K562 (cell line): ENCODE results near the gene FMNL1. TPM values are rescaled to one million over a fixed set of nuclear protein-coding genes. Genes with fewer than 3 reads are reported as not detected.

ENCODE experiments used
- ATAC-seq: fragments of 200-7000 bp; cut with Tn5 transposase; 3 replicates; pipeline ENCODE4 v1.9.1; 2020; ENCODE audit warnings: moderate library complexity
- BruUV-seq: library from RNA; stranded (reverse); fragments of 400-500 nt; replicated peaks from 2 replicates; lab custom pipeline; 2021; lab: Mats Ljungman, UMichigan
- CTCF ChIA-PET: fragments of 300-600 bp; formaldehyde crosslinking; extraction: SDS; loops from one replicate; lab custom pipeline; 2021; ENCODE audit warnings: low intra/inter-chr PET ratio; lab: Yijun Ruan, JAX
- POLR2A ChIA-PET: fragments of 300-600, 350-650 bp; sonication (Branson Sonifier 250); formaldehyde crosslinking; extraction: SDS; loops from one replicate; lab custom pipeline; 2021; ENCODE audit warnings: antibody characterized with exemption, inconsistent platforms; lab: Yijun Ruan, JAX
- DNase-seq, 4 experiments: peaks; one replicate each; pipeline versions ENCODE4 v3.0.0 to v3.0.0-alpha.2; 2011 to 2018; ENCODE audit warnings: low spot score in 3 of 4, mixed read lengths in 3 of 4; ENCODE audit errors: extremely low read depth in 1 of 4
- FAIRE-seq: peaks from 2 replicates; lab custom pipeline; 2011; peaks lifted over from hg19 to GRCh38; lab: Jason Lieb, UNC
- H2AFZ ChIP-seq: 2 replicates; pipeline ENCODE4 v1.6.0; 2011; ENCODE audit warnings: low read depth, low read length, control low read depth, inconsistent platforms
- H3K27ac ChIP-seq: fragments of 200-600 bp; 3 replicates; pipeline ENCODE4 v1.8.0; 2011; ENCODE audit warnings: low read depth, mild to moderate bottlenecking, control low read depth, inconsistent platforms, low read length, moderate library complexity, mixed read lengths; ENCODE audit errors: extremely low read depth
- H3K27me3 ChIP-seq, 2 experiments: fragments of 300-600 bp in 1 of 2; 2 replicates in 1 of 2; 3 replicates in 1 of 2; pipeline versions ENCODE4 v1.6.0 to v1.8.0; 2011; ENCODE audit warnings: inconsistent platforms in 2 of 2, low read length in 2 of 2, mild to moderate bottlenecking in 1 of 2, mixed read lengths in 1 of 2, moderate library complexity in 1 of 2; ENCODE audit not compliant: control insufficient read depth in 2 of 2, insufficient read depth in 2 of 2
- H3K36me3 ChIP-seq: fragments of 300-600 bp; 3 replicates; pipeline ENCODE4 v1.8.0; 2011; ENCODE audit warnings: mild to moderate bottlenecking, low read length, inconsistent platforms; ENCODE audit not compliant: control insufficient read depth, insufficient read depth
- H3K4me1 ChIP-seq, 2 experiments: fragments of 200-600 bp in 1 of 2; replicated peaks in 1 of 2; 2 replicates in 1 of 2; 3 replicates in 1 of 2; pipeline versions ENCODE4 v1.5.1 to v1.8.0; 2011; ENCODE audit warnings: inconsistent platforms in 2 of 2, low read length in 2 of 2, mild to moderate bottlenecking in 1 of 2, mixed read lengths in 1 of 2, moderate library complexity in 1 of 2; ENCODE audit not compliant: control insufficient read depth in 2 of 2, insufficient read depth in 2 of 2
- H3K4me2 ChIP-seq: 2 replicates; pipeline ENCODE4 v1.6.1; 2011; ENCODE audit warnings: low read length, control low read depth, inconsistent platforms, mixed read lengths; ENCODE audit not compliant: insufficient read depth
- H3K4me3 ChIP-seq: fragments of 200-600 bp; sonication (generic), shearing (Covaris generic); 2 replicates; pipeline ENCODE4 v1.5.1; 2016; ENCODE audit warnings: control low read depth, inconsistent platforms
- H3K79me2 ChIP-seq: fragments of 200-600 bp; 3 replicates; pipeline ENCODE4 v1.8.0; 2011; ENCODE audit warnings: low read length, inconsistent platforms; ENCODE audit not compliant: control insufficient read depth, insufficient read depth
- H3K9ac ChIP-seq, 2 experiments: 2 replicates each; pipeline versions ENCODE4 v1.6.0 to v1.6.1; 2011; ENCODE audit warnings: low read depth in 2 of 2, low read length in 2 of 2, control low read depth in 1 of 2, inconsistent platforms in 1 of 2, mild to moderate bottlenecking in 1 of 2, mixed read lengths in 1 of 2; ENCODE audit not compliant: insufficient read depth in 1 of 2
- H3K9me1 ChIP-seq: one replicate; pipeline ENCODE4 v1.6.0; 2011; ENCODE audit warnings: inconsistent platforms, mild to moderate bottlenecking, low read length, moderate library complexity; ENCODE audit not compliant: control insufficient read depth, insufficient read depth
- H3K9me3 ChIP-seq: replicated peaks from 2 replicates; pipeline ENCODE4 v1.5.1; 2011; ENCODE audit warnings: low read depth, low read length, inconsistent platforms; ENCODE audit not compliant: control insufficient read depth, insufficient read depth
- H4K20me1 ChIP-seq: replicated peaks from 2 replicates; pipeline ENCODE4 v1.6.1; 2011; ENCODE audit warnings: low read length, inconsistent platforms, mixed read lengths; ENCODE audit not compliant: control insufficient read depth, insufficient read depth
- HES1 ChIP-seq: fragments of 450-650 bp; IDR thresholded peaks from 2 replicates; pipeline ENCODE4 v1.6.1; 2016; ENCODE audit warnings: low read depth, mild to moderate bottlenecking, moderate library complexity
- MGA ChIP-seq: fragments of 450-650 bp; IDR thresholded peaks from 2 replicates; pipeline ENCODE4 v1.6.1; 2016; ENCODE audit warnings: mild to moderate bottlenecking, moderate library complexity
- ZNF696 ChIP-seq: fragments of 250-450 bp; sonication (Bioruptor Pico); conservative IDR thresholded peaks from 2 replicates; pipeline ENCODE4 v1.4.0; 2020; ENCODE audit warnings: mild to moderate bottlenecking, moderate library complexity
- WGBS: fragments of 100-300 bp; shearing (Covaris generic); methylation state at CpG from one replicate; pipeline ENCODE4 v1.1.6; 2016; ENCODE audit warnings: low coverage, mixed read lengths; ENCODE audit not compliant: insufficient coverage; ENCODE audit errors: missing lambda C conversion rate; 5-methylcytosine and 5-hydroxymethylcytosine counted together
- in situ Hi-C: fragments of 300-500 bp; cut with MboI; formaldehyde crosslinking; loops from 4 replicates; pipeline ENCODE4 v1.15.0; 2018; ENCODE audit warnings: inconsistent platforms, mixed read lengths
- intact Hi-C: fragments of 100-400 bp; cut with micrococcal nuclease; formaldehyde crosslinking; loops from 2 replicates; pipeline ENCODE4 v1.14.2; 2022
- polyA plus RNA-seq, 8 experiments: library from polyadenylated mRNA; depleted of rRNA in 4 of 8; stranded (reverse) in 5 of 8; unstranded in 3 of 8; fragments of >200 nt; fragmentation: Nextera tagmentation in 2 of 8; fragmentation: Illumina TruSeq in 1 of 8; extraction: Ambion mirVana in 2 of 8; extraction: Trizol in 1 of 8; gene quantifications; 2 replicates each; pipeline versions ENCODE4 v1.2.1 to v1.2.3, GENCODE V29; 2011 to 2014; ENCODE audit warnings: inconsistent platforms in 1 of 8, missing spikeins in 1 of 8
- total RNA-seq, 7 experiments: library from RNA; depleted of rRNA in 6 of 7; stranded (reverse); fragments of >200 nt in 6 of 7; fragmentation: Illumina TruSeq in 2 of 7; extraction: Trizol in 2 of 7; gene quantifications; 2 replicates each; pipeline versions ENCODE4 v1.2.1 to v1.2.3, GENCODE V29; 2011 to 2021; ENCODE audit warnings: low replicate concordance in 1 of 7

FMNL1 gene
- total and polyA plus RNA-seq, 9 of the 15 experiments (the other 6 are each of a cell fraction or from before 2014, with no cell fraction given): 0.70 to 36.6 (median 7.7) TPM

GRCh38 chr17:45258981-45259380, 37.3 kb downstream of the FMNL1 start:
- Histone ChIP-seq H3K27ac (no peak overlapping the region), H3K9me3 (no peaks in the 10 kb centered on the region), H2AFZ (no peak overlapping the region), H3K9me1 (no peaks in the 10 kb centered on the region), H3K9ac (no peak overlapping the region), H3K4me2 (no peak overlapping the region), H3K4me1 (peaks cover 11 to 44% of the 10 kb centered on the region in 2 experiments; a peak in 3 of 5 replicates), H3K36me3 (peaks cover 21% of the 10 kb centered on the region; the same call in 2 of the 3 replicates), H3K4me3 (no peak overlapping the region), H3K27me3 (no peaks in the 10 kb centered on the region), H3K79me2 (no peaks in the 10 kb centered on the region), H4K20me1 (0 out of 2 replicates have a peak, but pooled peaks cover 3% of the 10 kb centered on the region)
- CTCF ChIA-PET: no interaction called here
- DNase-seq (no peak), ATAC-seq (no peak), FAIRE-seq (no peak)
- BruUV-seq: no TSS peak
- intact Hi-C loops: no loop called here
- in situ Hi-C loops: no loop called here
- TF ChIP-seq ZNF696 (CRISPR knock-in tag) (no peak), HES1 (no peak), MGA (no peak)
- WGBS: 42% methylated on average over 5 of the region's 5 CpGs
- POLR2A ChIA-PET: interaction anchor here (1.1 to 2.5 kb wide), 2 partner anchors 12 to 86 kb away, joined by 3 to 10 read pairs; no protein-coding TSS in a partner anchor
